ENCODE results near the gene FBXL15.
A peak's percentile ranks its signal among the peaks of the same experiment; 100 is the strongest.

The FBXL15 gene

DNA sequence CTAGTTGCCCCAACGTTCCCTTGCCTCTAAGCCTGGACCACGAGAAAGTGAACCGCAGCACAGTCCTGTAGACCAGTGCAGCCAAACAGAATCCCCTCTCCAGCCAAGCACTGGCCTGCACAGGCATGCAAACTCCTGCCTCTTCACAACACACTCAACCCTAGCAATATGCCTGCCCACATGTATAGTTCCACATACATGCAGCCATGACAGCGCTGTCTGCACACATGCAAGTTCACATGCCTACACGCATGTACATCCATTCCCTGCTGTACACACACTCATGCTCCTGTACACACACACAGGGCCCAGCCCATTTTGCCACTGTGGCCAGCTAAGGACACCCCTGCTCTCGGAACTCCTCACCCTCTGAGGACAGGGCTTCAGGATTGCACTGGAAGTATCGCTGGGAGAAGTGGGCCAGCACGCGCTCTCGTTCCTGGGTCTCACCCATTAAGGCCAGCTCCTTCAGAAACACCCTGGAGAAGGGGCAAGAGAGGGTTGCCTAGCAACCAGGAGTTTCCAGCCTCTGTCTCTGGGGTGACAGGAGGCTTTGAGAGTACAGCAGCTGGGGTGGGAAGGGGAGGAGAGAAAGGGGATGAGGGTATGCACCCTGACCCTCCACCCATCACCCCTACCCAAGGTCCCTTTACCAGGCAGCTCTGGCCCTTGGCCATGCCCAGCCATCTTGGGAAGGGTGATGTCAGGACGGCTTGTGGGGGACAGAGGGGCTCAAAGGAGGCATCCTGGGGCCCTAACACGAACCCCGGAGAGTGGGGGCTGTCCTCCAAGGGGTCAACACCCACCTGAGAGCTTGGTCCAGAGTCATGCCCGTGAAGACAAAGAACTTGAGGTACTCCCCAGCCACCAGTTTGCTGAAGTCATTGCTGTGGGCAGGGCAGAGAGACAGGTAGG lies 9.0 kb upstream of the FBXL15 start:
- no CpG with 5 or more reads among the region's 14 CpGs for WGBS (ENCODE audit: insufficient coverage, insufficient read length)
- no peak overlapping the region for H3K27ac ChIP-seq (ENCODE audit: low read length)

GRCh38 chr10:102412293-102412692 lies 8.3 kb upstream of the FBXL15 start:
- Histone ChIP-seq H3K27me3 (ENCODE audit: control insufficient read depth, insufficient read depth, low read length) (peaks cover 16% of the 10 kb centered on the region), H3K4me3 (ENCODE audit: low read length) (no peak overlapping the region), H3K27ac (ENCODE audit: low read length) (no peak overlapping the region), H3K36me3 (ENCODE audit: control insufficient read depth, insufficient read depth, low read length) (no peaks in the 10 kb centered on the region), H3K9me3 (ENCODE audit: control insufficient read depth, insufficient read depth, low read length) (no peaks in the 10 kb centered on the region), H3K4me1 (ENCODE audit: control insufficient read depth, insufficient read depth, low read length) (peaks cover 6% of the 10 kb centered on the region; the same call in 1 of the 2 replicates)
- DNase-seq (ENCODE audit: low read depth, low spot score) = no peak
- WGBS (ENCODE audit: insufficient coverage, insufficient read length) = no CpG with 5 or more reads among the region's 10 CpGs

More for the DNA sequence above, 9.0 kb upstream of the FBXL15 start:
- no peaks in the 10 kb centered on the region for H3K36me3 ChIP-seq (ENCODE audit: control insufficient read depth, insufficient read depth, low read length)
- H3K9me3 ChIP-seq (ENCODE audit: control insufficient read depth, insufficient read depth, low read length) = no peaks in the 10 kb centered on the region
- peaks cover 6% of the 10 kb centered on the region; the same call in 1 of the 2 replicates for H3K4me1 ChIP-seq (ENCODE audit: control insufficient read depth, insufficient read depth, low read length)
- DNase-seq (ENCODE audit: low read depth, low spot score) = no peak
- H3K27me3 ChIP-seq (ENCODE audit: control insufficient read depth, insufficient read depth, low read length) = peaks cover 16% of the 10 kb centered on the region
- no peak overlapping the region for H3K4me3 ChIP-seq (ENCODE audit: low read length)

- Histone ChIP-seq H3K27ac (ENCODE audit: low read length) (no peak overlapping the region), H3K36me3 (ENCODE audit: control insufficient read depth, insufficient read depth, low read length) (no peaks in the 10 kb centered on the region), H3K4me3 (ENCODE audit: low read length) (no peak overlapping the region), H3K9me3 (ENCODE audit: control insufficient read depth, insufficient read depth, low read length) (no peaks in the 10 kb centered on the region), H3K4me1 (ENCODE audit: control insufficient read depth, insufficient read depth, low read length) (peaks cover 5% of the 10 kb centered on the region; the same call in 1 of the 2 replicates), H3K27me3 (ENCODE audit: control insufficient read depth, insufficient read depth, low read length) (peaks cover 14% of the 10 kb centered on the region)
- DNase-seq (ENCODE audit: low read depth, low spot score) = no peak
- no CpG with 5 or more reads among the region's 5 CpGs for WGBS (ENCODE audit: insufficient coverage, insufficient read length)
Observed at GRCh38 chr10:102413053-102413705, 7.5 kb upstream of the FBXL15 start.

- no peak for DNase-seq (ENCODE audit: low read depth, low spot score)
- Histone ChIP-seq H3K36me3 (ENCODE audit: control insufficient read depth, insufficient read depth, low read length) (no peaks in the 10 kb centered on the region), H3K4me3 (ENCODE audit: low read length) (no peak overlapping the region), H3K4me1 (ENCODE audit: control insufficient read depth, insufficient read depth, low read length) (peaks cover 8% of the 10 kb centered on the region), H3K27ac (ENCODE audit: low read length) (no peak overlapping the region), H3K27me3 (ENCODE audit: control insufficient read depth, insufficient read depth, low read length) (peaks cover 12% of the 10 kb centered on the region), H3K9me3 (ENCODE audit: control insufficient read depth, insufficient read depth, low read length) (no peaks in the 10 kb centered on the region)
- WGBS (ENCODE audit: insufficient coverage, insufficient read length) = no CpG with 5 or more reads among the region's 16 CpGs
Observed at GRCh38 chr10:102413806-102414561, 6.7 kb upstream of the FBXL15 start.

GRCh38 chr10:102414749-102415148 lies 5.9 kb upstream of the FBXL15 start:
- WGBS (ENCODE audit: insufficient coverage, insufficient read length) = no CpG with 5 or more reads among the region's 20 CpGs
- no peaks in the 10 kb centered on the region for H3K36me3 ChIP-seq (ENCODE audit: control insufficient read depth, insufficient read depth, low read length)

DNA sequence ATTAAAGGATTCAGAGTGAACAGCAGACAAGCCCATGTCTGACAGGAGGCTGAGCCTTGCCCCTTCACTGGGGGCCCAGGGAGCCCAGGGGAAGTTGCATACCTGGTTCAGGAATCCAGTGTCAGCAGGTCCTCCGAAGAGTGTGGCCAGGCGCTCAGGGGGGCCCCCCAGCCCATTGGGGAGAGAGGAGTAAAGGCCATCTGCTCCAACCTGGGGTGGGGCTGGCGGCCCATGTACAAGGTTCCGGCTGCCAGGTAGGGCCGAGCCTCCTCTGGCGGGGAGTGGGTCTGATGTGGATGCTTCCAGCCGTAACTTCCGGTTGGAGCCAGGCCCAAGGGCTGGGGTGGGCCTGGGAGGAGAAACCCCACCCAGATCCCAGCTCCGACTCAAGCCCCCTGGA lies 4.4 kb upstream of the FBXL15 start:
- no peak overlapping the region for H3K4me3 ChIP-seq (ENCODE audit: low read length)
- no peaks in the 10 kb centered on the region for H3K36me3 ChIP-seq (ENCODE audit: control insufficient read depth, insufficient read depth, low read length)
- H3K9me3 ChIP-seq (ENCODE audit: control insufficient read depth, insufficient read depth, low read length) = no peaks in the 10 kb centered on the region
- WGBS (ENCODE audit: insufficient coverage, insufficient read length) = no CpG with 5 or more reads among the region's 9 CpGs
- H3K27me3 ChIP-seq (ENCODE audit: control insufficient read depth, insufficient read depth, low read length) = no peaks in the 10 kb centered on the region; the same call in 1 of the 2 replicates
- no peak for DNase-seq (ENCODE audit: low read depth, low spot score)
- peaks cover 4% of the 10 kb centered on the region for H3K4me1 ChIP-seq (ENCODE audit: control insufficient read depth, insufficient read depth, low read length)
- H3K27ac ChIP-seq (ENCODE audit: low read length) = no peak overlapping the region

More at GRCh38 chr10:102414749-102415148, 5.9 kb upstream of the FBXL15 start:
- Histone ChIP-seq H3K9me3 (ENCODE audit: control insufficient read depth, insufficient read depth, low read length) (no peaks in the 10 kb centered on the region), H3K27me3 (ENCODE audit: control insufficient read depth, insufficient read depth, low read length) (peaks cover 6% of the 10 kb centered on the region), H3K27ac (ENCODE audit: low read length) (no peak overlapping the region), H3K4me1 (ENCODE audit: control insufficient read depth, insufficient read depth, low read length) (peaks cover 5% of the 10 kb centered on the region), H3K4me3 (ENCODE audit: low read length) (no peak overlapping the region)
- no peak for DNase-seq (ENCODE audit: low read depth, low spot score)

DNA sequence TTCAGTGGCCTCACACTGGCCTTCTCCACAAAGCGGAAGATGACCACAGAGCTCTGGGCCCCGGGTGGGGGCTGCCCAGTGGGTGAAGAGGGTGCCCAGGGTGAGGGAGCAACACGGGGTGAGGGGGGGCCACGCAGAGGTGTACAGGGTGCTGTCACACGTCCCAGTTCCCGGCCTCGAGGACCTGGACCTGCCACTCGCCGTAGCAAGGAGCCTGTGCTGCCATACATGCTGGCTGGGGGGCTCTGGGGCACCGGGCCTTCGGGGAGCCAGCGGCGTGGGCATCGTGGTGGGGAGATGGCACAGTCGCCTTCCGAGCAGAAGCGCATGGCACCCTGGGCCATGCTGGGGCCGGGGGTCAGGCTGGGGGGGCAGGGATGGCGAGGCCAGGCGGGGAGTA lies 3.9 kb upstream of the FBXL15 start:
- no CpG with 5 or more reads among the region's 20 CpGs for WGBS (ENCODE audit: insufficient coverage, insufficient read length)

GRCh38 chr10:102418622-102419268 lies 1.9 kb upstream of the FBXL15 start, which contains the start of gene PSD:
Gene PSD, minus strand, starts transcription at chr10:102418785. Its CDS starts 1,747 bp downstream, at chr10:102417038.
- no peak for DNase-seq (ENCODE audit: low read depth, low spot score)
- peaks cover 5% of the 10 kb centered on the region for H3K36me3 ChIP-seq (ENCODE audit: control insufficient read depth, insufficient read depth, low read length)
- no peaks in the 10 kb centered on the region for H3K9me3 ChIP-seq (ENCODE audit: control insufficient read depth, insufficient read depth, low read length)
- peak within 1 kb of the TSS; percentile 90; the same call in 1 of the 2 replicates for H3K4me3 ChIP-seq (ENCODE audit: low read length)
- no peak within 1 kb of the TSS for H3K27ac ChIP-seq (ENCODE audit: low read length)
- H3K27me3 ChIP-seq (ENCODE audit: control insufficient read depth, insufficient read depth, low read length) = no peaks in the 10 kb centered on the region
- WGBS (ENCODE audit: insufficient coverage, insufficient read length) = no CpG with 5 or more reads among the region's 45 CpGs
- peaks cover 7% of the 10 kb centered on the region for H3K4me1 ChIP-seq (ENCODE audit: control insufficient read depth, insufficient read depth, low read length)

More for the DNA sequence above, 3.9 kb upstream of the FBXL15 start:
- H3K36me3 ChIP-seq (ENCODE audit: control insufficient read depth, insufficient read depth, low read length) = no peaks in the 10 kb centered on the region; the same call in 1 of the 2 replicates
- no peaks in the 10 kb centered on the region for H3K27me3 ChIP-seq (ENCODE audit: control insufficient read depth, insufficient read depth, low read length)
- no peak for DNase-seq (ENCODE audit: low read depth, low spot score)
- no peak overlapping the region for H3K27ac ChIP-seq (ENCODE audit: low read length)
- H3K4me1 ChIP-seq (ENCODE audit: control insufficient read depth, insufficient read depth, low read length) = peaks cover 4% of the 10 kb centered on the region
- no peaks in the 10 kb centered on the region for H3K9me3 ChIP-seq (ENCODE audit: control insufficient read depth, insufficient read depth, low read length)
- no peak overlapping the region for H3K4me3 ChIP-seq (ENCODE audit: low read length)

DNA sequence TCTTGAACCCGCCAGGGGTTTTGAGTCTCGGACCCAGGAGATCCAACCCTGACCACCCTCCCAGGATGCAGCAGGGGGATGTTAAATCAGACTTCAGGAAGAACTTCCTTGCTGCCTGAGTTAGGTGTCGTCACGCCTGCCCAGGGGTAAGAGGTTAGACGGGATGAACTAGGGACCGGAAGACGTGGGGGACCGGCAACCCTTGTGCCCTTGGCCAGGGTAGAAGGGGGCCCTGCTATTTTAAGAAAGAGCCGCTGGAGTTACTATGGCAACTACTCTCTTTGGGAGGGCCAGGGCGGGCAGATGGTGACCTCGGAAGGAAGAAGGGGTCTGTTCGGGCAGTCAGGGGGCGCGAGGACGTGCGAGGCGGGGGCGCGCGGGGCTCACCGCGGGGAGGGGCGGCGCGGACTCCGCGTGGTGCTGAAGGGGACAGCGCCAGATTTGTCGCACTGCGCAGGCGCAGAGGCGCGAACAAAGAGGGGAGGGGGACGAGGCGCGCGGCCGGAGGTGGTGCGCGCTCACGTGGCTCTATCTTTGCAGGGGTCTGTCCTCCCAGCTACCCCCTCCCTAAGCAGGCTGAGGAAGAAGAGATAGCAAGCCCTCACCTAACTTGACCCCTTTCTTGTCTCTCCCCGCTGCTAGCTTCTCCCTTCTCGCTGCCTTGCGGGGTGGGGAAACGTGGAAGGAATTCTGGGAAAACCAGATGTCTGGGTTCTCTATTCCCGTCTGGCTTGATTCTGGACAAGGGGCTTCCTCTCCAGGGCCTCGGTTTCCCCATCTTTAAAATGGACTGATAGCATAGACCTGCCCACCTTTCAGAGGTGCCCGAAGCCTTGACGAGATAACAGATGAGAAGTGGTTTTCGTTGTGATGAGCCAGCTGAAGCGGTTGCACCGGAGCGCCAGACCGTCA lies 1.1 kb upstream of the FBXL15 start:
- WGBS (ENCODE audit: insufficient coverage, insufficient read length) = no CpG with 5 or more reads among the region's 54 CpGs
- Histone ChIP-seq H3K9me3 (ENCODE audit: control insufficient read depth, insufficient read depth, low read length) (no peaks in the 10 kb centered on the region), H3K4me3 (ENCODE audit: low read length) (peak overlapping the region; percentile 90; the same call in 1 of the 2 replicates), H3K27ac (ENCODE audit: low read length) (no peak overlapping the region), H3K4me1 (ENCODE audit: control insufficient read depth, insufficient read depth, low read length) (peaks cover 7% of the 10 kb centered on the region), H3K27me3 (ENCODE audit: control insufficient read depth, insufficient read depth, low read length) (no peaks in the 10 kb centered on the region), H3K36me3 (ENCODE audit: control insufficient read depth, insufficient read depth, low read length) (peaks cover 5% of the 10 kb centered on the region)
- DNase-seq (ENCODE audit: low read depth, low spot score) = no peak
